Small intestine (tissue), 7 donors: ENCODE results near the gene CFAP61. TPM values are rescaled to one million over a fixed set of nuclear protein-coding genes. Genes with fewer than 3 reads are reported as not detected.
"Not testable (repeated sequence)": the region's sequence is repeated elsewhere in the genome, so short reads cannot be mapped to it uniquely, and the experiment has no call there.

ENCODE experiments used
- DNase-seq, 2 donors: peaks; one replicate each; pipeline versions ENCODE4 v3.0.0 to v3.0.0-alpha.2; 2013
- FAIRE-seq: peaks from 2 replicates; lab custom pipeline; 2012; peaks lifted over from hg19 to GRCh38; lab: Jason Lieb, UNC
- H3K27ac ChIP-seq, 3 donors: one replicate each; pipeline ENCODE4 v1.5.1; 2013; ENCODE audit warnings: low read length in 2 of 3, mild to moderate bottlenecking in 2 of 3, control low read depth in 1 of 3, inconsistent platforms in 1 of 3, low read depth in 1 of 3, moderate library complexity in 1 of 3
- H3K27me3 ChIP-seq, 3 donors: one replicate each; pipeline ENCODE4 v1.6.1; 2013; ENCODE audit warnings: low read length in 3 of 3, inconsistent platforms in 1 of 3; ENCODE audit not compliant: control insufficient read depth in 3 of 3, insufficient read depth in 3 of 3
- H3K36me3 ChIP-seq, 3 donors: one replicate each; pipeline ENCODE4 v1.6.1; 2013; ENCODE audit warnings: low read length in 3 of 3, inconsistent platforms in 1 of 3, low read depth in 1 of 3, mild to moderate bottlenecking in 1 of 3, moderate library complexity in 1 of 3; ENCODE audit not compliant: control insufficient read depth in 3 of 3, insufficient read depth in 2 of 3
- H3K4me1 ChIP-seq, 3 donors: one replicate each; pipeline ENCODE4 v1.6.1; 2013; ENCODE audit warnings: low read length in 2 of 3, inconsistent platforms in 1 of 3, low read depth in 1 of 3, mild to moderate bottlenecking in 1 of 3, moderate library complexity in 1 of 3; ENCODE audit not compliant: control insufficient read depth in 3 of 3, insufficient read depth in 2 of 3
- H3K4me3 ChIP-seq, 3 donors: one replicate each; pipeline ENCODE4 v1.5.1; 2013; ENCODE audit warnings: low read length in 3 of 3, control low read depth in 1 of 3, inconsistent platforms in 1 of 3, low read depth in 1 of 3, mild to moderate bottlenecking in 1 of 3, moderate library complexity in 1 of 3
- H3K9me3 ChIP-seq, 2 donors: one replicate each; pipeline ENCODE4 v1.6.1; 2013; ENCODE audit warnings: low read depth in 1 of 2, low read length in 1 of 2; ENCODE audit not compliant: control insufficient read depth in 2 of 2, insufficient read depth in 1 of 2
- WGBS, 3 donors: extraction: QIAGEN DNeasy Blood & Tissue Kit; methylation state at CpG; one replicate each; pipeline ENCODE4 v1.1.7; 2013; 5-methylcytosine and 5-hydroxymethylcytosine counted together
- polyA plus RNA-seq, 4 donors: library from polyadenylated mRNA; stranded (reverse) in 3 of 4; unstranded in 1 of 4; fragments of 200-250 nt in 3 of 4; fragments of 120-200 nt in 1 of 4; gene quantifications; one replicate each; pipeline versions ENCODE4 v1.2.1 to v1.2.3, GENCODE V29; 2013
- donor health status: healthy with polysubstance abuse.
- donor health status: control.
- donor health status: control.
- donor health status: Bipolar disorder and iron deficiency.
- donor health status: healthy.

The CFAP61 gene
- polyA plus RNA-seq, 4 donors = 0.18 TPM; not detected in 2

DNA sequence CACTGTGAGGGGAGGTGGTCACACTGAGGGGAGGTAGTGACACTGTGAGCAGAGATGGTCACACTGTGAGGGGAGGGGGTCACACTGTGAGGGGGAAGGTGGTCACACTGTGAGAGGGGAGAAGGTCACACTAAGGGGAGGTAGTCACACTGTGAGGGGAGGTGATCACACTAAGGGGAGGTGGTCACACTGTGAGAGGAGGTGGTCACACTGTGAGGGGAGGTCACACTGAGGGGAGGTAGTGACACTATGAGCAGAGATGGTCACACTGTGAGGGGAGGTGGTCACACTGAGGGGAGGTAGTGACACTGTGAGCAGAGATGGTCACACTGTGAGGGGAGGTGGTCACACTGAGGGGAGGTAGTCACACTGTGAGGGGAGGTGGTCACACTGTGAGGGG, 303.2 kb downstream of the CFAP61 start:
- H3K9me3 ChIP-seq, H3K4me1 ChIP-seq, DNase-seq, H3K27me3 ChIP-seq, H3K4me3 ChIP-seq, H3K27ac ChIP-seq, H3K36me3 ChIP-seq, FAIRE-seq: not testable (repeated sequence)

DNA sequence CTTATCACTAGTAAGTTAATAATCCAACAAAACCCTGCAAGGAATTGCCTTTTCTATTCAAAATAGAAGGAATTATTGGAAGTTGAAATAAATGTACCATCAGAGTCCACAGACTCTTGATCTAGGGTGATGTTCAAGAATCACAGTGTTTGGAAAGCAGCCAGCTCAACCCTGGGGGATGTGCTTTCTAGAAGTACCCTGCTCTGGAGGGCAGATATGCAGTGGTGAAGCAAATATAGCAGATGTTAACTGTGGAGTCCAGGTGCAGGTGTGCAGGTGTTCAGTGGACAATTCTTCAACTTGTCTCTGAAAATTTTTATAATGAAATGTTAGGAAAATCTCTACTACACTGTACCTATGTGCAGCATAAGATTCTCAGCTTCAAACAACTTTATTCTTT, 306.5 kb downstream of the CFAP61 start:
- Histone ChIP-seq H3K27me3 (peaks cover 2 to 30% (median 13%) of the 10 kb centered on the region in 3 donors), H3K36me3 (no peaks in the 10 kb centered on the region), H3K27ac (no peak overlapping the region), H3K9me3 (peaks cover 0 to 5% of the 10 kb centered on the region in 2 donors), H3K4me3 (no peak overlapping the region), H3K4me1 (no peaks in the 10 kb centered on the region)
- FAIRE-seq (no peak), DNase-seq (no peak)

DNA sequence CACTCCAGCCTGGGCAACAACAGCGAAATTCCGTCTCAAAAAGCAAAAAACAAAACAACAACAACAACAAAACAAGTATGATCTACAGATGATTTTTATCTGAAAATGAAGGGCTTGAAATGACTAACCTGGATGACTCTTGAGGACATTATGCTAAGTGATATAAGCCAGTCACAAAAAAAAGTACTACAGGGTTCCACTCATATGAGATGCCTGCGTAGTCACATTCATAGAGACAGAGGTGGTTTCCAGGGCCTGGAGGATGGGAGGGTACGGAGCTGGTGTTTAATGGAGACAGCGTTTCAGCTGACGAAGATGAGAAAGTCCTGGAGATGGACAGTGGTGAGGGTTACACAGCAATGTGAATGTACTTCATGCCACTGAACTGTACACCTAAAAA, 307.3 kb downstream of the CFAP61 start:
- WGBS, 3 donors = 78 to 80% (median 78%) methylated on average over 6 of the region's 6 CpGs
- FAIRE-seq = no peak

DNA sequence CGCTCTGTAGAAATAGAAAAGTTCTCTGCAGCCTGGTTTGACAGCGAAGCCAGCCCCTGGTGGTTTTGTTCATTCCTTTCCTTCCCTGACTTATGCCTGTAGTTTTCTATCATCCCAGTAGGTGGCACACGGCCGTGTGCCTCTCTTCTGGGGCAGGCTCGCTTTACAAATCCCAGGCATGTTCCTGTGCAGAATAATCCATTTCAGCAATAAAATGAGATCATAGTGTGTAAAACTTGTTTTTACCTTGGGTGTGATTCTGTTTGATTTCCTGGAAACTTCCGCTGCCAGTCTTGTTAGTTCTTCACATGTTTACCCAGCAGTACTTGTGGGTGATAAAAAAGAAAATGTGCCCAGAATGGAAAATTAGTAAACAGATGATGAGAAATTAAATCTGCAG, 308.1 kb downstream of the CFAP61 start:
- Histone ChIP-seq H3K4me3 (no peak overlapping the region), H3K27me3 (peaks cover 12 to 46% (median 26%) of the 10 kb centered on the region in 3 donors), H3K9me3 (no peaks in the 10 kb centered on the region), H3K36me3 (no peaks in the 10 kb centered on the region), H3K4me1 (no peaks in the 10 kb centered on the region), H3K27ac (no peak overlapping the region)
- FAIRE-seq (no peak), DNase-seq (peak; percentile 67 to 81)
- WGBS, 3 donors = 1% methylated on average over 6 of the region's 6 CpGs

More for the DNA sequence above, 307.3 kb downstream of the CFAP61 start:
- Histone ChIP-seq H3K4me1 (no peaks in the 10 kb centered on the region), H3K36me3 (no peaks in the 10 kb centered on the region), H3K27me3 (peaks cover 10 to 37% (median 19%) of the 10 kb centered on the region in 3 donors), H3K27ac (no peak overlapping the region), H3K4me3 (no peak overlapping the region), H3K9me3 (peaks cover 0 to 3% of the 10 kb centered on the region in 2 donors)
- no peak for DNase-seq

DNA sequence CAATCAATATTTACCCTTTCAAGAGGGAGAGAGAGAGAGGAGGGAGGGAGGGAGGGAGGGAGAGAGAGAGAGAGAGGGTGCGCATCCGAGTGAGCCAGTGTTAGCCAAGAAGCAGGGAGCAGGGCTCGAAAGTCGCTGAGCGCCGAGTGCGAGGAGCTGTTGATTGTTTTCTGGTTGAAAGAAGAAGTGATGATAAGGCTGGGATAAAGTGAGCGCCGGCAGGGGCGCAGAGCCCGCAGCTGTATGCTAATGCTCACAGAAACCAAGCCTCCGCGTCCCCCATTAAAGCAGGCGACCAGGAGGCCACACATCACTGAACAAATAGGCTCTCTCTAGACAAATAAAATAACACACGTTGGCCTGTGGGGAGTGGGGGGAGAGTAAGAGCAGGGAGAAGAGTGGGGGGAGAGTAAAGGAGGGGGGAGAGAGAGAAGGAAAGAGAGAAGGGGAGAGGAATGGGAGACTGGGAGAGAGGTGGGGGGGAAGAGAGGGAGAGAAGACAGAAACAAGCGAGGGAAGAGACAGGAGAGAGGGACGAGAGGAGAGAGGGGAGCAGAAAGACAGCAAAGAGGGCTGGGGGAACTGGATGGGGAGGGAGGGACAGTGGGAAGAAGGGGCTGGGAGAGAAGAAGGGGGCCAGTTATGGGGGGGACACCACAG, 310.6 kb downstream of the CFAP61 start:
- Histone ChIP-seq H3K36me3 (no peaks in the 10 kb centered on the region), H3K4me3 (no peak overlapping the region), H3K27ac (no peak overlapping the region), H3K4me1 (peaks cover 0 to 4% (median 2%) of the 10 kb centered on the region in 3 donors), H3K9me3 (no peaks in the 10 kb centered on the region), H3K27me3 (peaks cover 16 to 64% (median 32%) of the 10 kb centered on the region in 3 donors)
- DNase-seq = peak in 1 of 2 donors; percentile 48
- FAIRE-seq = no peak
- WGBS, 3 donors = 2 to 4% (median 3%) methylated on average over 17 of the region's 17 CpGs

DNA sequence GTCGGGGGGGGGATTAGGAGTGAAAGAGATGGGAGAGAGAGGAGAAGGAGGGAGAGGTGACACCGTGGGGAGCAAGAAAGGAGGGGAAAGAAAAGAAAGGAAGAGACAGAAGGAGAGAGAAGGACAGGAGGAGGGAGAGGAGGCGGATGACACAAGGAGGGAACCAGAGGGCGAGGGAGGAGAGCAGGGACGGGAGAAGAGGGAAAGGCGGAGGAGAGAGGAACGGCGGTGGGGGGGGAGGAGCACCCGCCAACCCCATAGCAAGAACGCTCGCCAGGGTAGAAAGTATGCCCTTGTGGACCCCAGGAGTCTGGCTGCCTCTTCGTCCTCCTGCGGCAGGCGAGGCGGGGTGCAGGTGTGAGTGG, 311.1 kb downstream of the CFAP61 start:
- Histone ChIP-seq H3K4me3 (no peak overlapping the region), H3K27me3 (peaks cover 21 to 64% (median 32%) of the 10 kb centered on the region in 3 donors), H3K27ac (no peak overlapping the region), H3K36me3 (no peaks in the 10 kb centered on the region), H3K9me3 (no peaks in the 10 kb centered on the region), H3K4me1 (peaks cover 0 to 4% (median 2%) of the 10 kb centered on the region in 3 donors)
- 2 to 8% (median 4%) methylated on average over 15 of the region's 15 CpGs for WGBS, 3 donors
- DNase-seq (no peak), FAIRE-seq (no peak)

DNA sequence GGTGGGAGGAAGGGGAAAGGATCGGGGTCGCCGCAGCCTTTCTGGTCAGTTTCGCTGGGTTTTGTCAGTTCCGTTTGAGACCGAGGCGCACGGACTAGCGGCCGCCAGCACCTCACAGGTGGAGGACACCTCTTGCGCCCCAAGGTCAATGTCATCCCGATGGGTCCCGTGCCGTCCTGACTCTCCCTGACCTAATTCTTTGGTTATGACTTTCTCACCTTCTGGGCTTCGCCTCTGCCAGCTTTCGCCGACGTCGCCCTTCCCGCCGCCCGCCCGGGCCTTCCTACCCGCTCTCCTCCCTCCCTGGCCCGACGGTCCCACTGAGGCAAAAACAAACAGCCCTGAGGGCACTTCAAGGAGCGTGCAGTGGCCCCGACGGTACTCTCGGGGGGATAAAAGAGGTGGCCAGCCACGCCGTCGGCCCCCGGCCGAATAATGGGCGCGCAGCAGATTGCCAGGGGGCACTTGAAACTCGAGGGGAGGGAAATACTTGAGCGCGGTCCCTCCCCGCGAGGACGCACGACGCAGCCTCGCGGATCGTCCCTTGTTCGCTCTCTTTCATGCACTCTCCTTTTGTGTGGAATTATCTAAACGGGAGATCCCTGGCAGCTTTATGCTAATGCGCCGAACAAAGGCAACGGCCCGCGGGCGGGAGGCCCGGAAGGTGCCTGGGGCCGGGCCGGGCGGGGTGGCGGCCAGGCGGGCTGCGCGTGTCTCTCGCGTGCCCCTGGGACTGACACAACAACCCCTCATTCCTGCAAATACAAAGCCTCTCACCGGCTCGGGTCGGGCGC, 311.7 kb downstream of the CFAP61 start:
- Histone ChIP-seq H3K27me3 (peaks cover 26 to 64% (median 32%) of the 10 kb centered on the region in 3 donors), H3K9me3 (no peaks in the 10 kb centered on the region), H3K27ac (peak overlapping the region in 1 of 3 donors; percentile 42), H3K4me1 (peaks cover 0 to 4% (median 2%) of the 10 kb centered on the region in 3 donors), H3K4me3 (no peak overlapping the region), H3K36me3 (no peaks in the 10 kb centered on the region)
- DNase-seq (peak in 1 of 2 donors; percentile 54), FAIRE-seq (no peak)
- 1 to 3% (median 2%) methylated on average over 69 to 70 of the region's 70 CpGs for WGBS, 3 donors

DNA sequence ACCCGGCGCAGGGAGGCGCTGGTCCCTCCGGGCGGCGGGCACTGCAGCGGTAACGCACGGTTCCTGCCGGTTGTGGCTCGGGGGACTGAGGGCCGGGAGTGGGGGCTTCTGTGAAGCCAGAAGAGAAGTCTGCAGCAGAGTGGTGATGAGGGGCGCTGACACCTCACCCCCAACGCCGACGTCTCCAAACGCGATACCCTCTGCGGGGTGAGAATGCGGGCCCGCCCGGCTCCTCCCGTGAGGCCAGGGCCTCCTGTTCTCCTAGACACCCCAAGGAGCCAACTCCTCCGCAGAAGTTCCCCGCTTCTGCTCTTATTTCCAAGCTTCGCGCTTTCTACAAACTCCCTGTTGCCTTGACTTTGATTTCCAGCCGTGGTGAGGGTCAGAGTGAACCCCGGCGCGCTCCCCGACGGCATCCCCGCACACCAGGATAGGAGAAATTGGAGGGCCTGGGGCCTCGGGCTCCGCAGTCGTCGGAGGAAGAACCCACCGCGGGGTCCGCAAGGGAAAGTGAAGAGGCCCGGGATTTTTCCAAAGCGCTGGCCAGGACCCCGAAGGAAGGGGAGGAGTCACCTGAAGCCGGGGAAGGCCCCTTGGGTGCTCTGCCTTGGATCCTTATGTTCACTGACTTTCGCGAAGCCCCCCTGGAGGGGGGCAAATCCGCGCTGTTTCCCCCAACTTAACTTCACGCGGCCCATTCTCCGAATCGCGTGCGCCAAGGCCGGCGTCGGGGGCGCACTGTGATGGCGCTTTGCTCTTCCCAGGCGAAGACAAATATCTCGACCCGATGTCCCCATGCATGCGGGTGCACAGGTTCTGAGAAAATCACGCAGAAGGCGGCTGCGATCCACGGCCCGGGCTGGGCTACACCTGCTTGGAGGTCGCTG, 312.5 kb downstream of the CFAP61 start:
- DNase-seq (no peak), FAIRE-seq (no peak)
- no peak overlapping the region for H3K4me3 ChIP-seq

More for the DNA sequence above, 312.5 kb downstream of the CFAP61 start:
- Histone ChIP-seq H3K27ac (no peak overlapping the region), H3K4me1 (peaks cover 0 to 4% (median 2%) of the 10 kb centered on the region in 3 donors), H3K27me3 (peaks cover 35 to 67% (median 39%) of the 10 kb centered on the region in 3 donors), H3K9me3 (no peaks in the 10 kb centered on the region), H3K36me3 (no peaks in the 10 kb centered on the region)
- whole genome bisulfite sequencing, 3 donors = 5 to 11% (median 8%) methylated on average over 58 to 70 of the region's 70 CpGs
